OCI-LY1 (cell line): Measurements from ENCODE around the gene IL31.

Experiments used
- EZH2 ChIP-seq: fragments of 200-600 bp; sonication (generic), shearing (Covaris generic); IDR thresholded peaks from 2 replicates; pipeline ENCODE4 v1.8.0; 2017; ENCODE audit warnings: borderline replicate concordance, mixed run types, mild to moderate bottlenecking, antibody characterized with exemption, low read length, moderate library complexity, mixed read lengths
- TF ChIP-seq, protein P1 (sequence below): fragments of 200-600 bp; sonication (generic), shearing (Covaris generic); IDR thresholded peaks from 2 replicates; pipeline ENCODE4 v1.5.1; 2017; ENCODE audit warnings: mild to moderate bottlenecking, antibody characterized with exemption, low read length, moderate library complexity, mixed read lengths

- TF ChIP-seq, protein P1, sequence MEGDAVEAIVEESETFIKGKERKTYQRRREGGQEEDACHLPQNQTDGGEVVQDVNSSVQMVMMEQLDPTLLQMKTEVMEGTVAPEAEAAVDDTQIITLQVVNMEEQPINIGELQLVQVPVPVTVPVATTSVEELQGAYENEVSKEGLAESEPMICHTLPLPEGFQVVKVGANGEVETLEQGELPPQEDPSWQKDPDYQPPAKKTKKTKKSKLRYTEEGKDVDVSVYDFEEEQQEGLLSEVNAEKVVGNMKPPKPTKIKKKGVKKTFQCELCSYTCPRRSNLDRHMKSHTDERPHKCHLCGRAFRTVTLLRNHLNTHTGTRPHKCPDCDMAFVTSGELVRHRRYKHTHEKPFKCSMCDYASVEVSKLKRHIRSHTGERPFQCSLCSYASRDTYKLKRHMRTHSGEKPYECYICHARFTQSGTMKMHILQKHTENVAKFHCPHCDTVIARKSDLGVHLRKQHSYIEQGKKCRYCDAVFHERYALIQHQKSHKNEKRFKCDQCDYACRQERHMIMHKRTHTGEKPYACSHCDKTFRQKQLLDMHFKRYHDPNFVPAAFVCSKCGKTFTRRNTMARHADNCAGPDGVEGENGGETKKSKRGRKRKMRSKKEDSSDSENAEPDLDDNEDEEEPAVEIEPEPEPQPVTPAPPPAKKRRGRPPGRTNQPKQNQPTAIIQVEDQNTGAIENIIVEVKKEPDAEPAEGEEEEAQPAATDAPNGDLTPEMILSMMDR: no peak
- no peak for TF ChIP-seq EZH2
Measured at GRCh38 chr12:122192441-122192840, 18.4 kb upstream of the IL31 start.
